Measurements from ENCODE around the gene GATB.

GATB gene

DNA sequence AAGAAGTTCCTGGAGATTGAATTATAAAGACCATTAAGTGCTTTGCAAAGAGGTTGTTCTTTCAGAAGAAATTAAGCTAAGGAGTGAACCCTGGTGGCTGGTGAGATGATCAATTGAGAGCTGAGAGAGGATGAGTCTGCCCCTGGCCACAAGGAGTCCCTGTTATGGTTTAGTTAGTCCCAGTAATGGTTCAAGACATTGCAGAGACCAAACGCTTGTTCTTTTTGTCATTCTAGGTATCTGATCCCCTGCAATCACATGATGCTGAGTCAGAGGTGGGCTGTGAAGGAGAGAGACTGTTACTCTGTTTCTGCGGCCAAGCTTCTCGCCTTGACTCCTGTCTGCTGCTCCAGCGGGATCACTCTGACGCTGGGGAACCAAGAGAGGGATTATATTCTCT, 114.5 kb downstream of the GATB start:
- Histone ChIP-seq H3K27ac (ENCODE audit: low read length) (no peak overlapping the region), H3K9me3 (ENCODE audit: insufficient read depth, low read length) (no peaks in the 10 kb centered on the region), H3K4me3 (ENCODE audit: low read length) (no peak overlapping the region), H2AFZ (ENCODE audit: low read depth, low read length) (no peak overlapping the region), H4K20me1 (ENCODE audit: insufficient read depth, low read length) (no peaks in the 10 kb centered on the region), H3K79me2 (ENCODE audit: low read length) (no peaks in the 10 kb centered on the region), H3K9ac (ENCODE audit: low read length) (no peak overlapping the region), H3K36me3 (replicated peaks; ENCODE audit: low read depth, low read length) (peaks cover 2% of the 10 kb centered on the region), H3K27me3 (ENCODE audit: low read depth, low read length) (peaks cover 13% of the 10 kb centered on the region), H3K4me1 (ENCODE audit: low read length) (peaks cover 32% of the 10 kb centered on the region), H3K4me2 (ENCODE audit: low read length) (no peak overlapping the region)
- no peak for TF ChIP-seq EZH2phosphoT487 (IDR thresholded peaks at IDR 0.05; ENCODE audit: low read depth)
- TF ChIP-seq, protein P1, sequence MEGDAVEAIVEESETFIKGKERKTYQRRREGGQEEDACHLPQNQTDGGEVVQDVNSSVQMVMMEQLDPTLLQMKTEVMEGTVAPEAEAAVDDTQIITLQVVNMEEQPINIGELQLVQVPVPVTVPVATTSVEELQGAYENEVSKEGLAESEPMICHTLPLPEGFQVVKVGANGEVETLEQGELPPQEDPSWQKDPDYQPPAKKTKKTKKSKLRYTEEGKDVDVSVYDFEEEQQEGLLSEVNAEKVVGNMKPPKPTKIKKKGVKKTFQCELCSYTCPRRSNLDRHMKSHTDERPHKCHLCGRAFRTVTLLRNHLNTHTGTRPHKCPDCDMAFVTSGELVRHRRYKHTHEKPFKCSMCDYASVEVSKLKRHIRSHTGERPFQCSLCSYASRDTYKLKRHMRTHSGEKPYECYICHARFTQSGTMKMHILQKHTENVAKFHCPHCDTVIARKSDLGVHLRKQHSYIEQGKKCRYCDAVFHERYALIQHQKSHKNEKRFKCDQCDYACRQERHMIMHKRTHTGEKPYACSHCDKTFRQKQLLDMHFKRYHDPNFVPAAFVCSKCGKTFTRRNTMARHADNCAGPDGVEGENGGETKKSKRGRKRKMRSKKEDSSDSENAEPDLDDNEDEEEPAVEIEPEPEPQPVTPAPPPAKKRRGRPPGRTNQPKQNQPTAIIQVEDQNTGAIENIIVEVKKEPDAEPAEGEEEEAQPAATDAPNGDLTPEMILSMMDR (IDR thresholded peaks at IDR 0.05; ENCODE audit: low read depth, low read length), result peak; percentile 33

DNA sequence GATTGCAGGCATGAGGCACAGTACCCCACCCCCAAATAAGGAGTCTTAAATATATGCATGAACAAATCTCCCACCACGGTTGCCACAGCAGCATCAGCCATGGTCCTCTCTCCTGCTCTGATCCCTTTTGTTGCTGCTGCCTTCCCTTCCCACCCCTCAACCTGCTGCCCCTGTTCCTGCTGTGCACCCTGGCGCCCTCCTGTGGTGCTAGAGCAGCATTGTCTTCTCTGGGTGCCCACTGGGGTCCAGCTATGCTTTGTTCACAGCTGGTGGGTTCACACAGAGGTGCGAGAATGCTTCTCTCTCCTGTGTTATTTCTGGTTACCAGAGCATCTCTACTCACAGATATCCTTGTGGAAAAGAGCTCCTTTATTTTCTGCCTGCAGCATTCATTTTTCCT, 116.2 kb downstream of the GATB start:
- H3K9me3 ChIP-seq (ENCODE audit: insufficient read depth, low read length), result no peaks in the 10 kb centered on the region
- H3K9ac ChIP-seq (ENCODE audit: low read length), result no peak overlapping the region
- peaks cover 39% of the 10 kb centered on the region for H3K4me1 ChIP-seq (ENCODE audit: low read length)
- H3K4me2 ChIP-seq (ENCODE audit: low read length), result no peak overlapping the region
- H4K20me1 ChIP-seq (ENCODE audit: insufficient read depth, low read length), result no peaks in the 10 kb centered on the region
- no peaks in the 10 kb centered on the region for H3K79me2 ChIP-seq (ENCODE audit: low read length)
- no peak overlapping the region for H3K27ac ChIP-seq (ENCODE audit: low read length)
- peaks cover 2% of the 10 kb centered on the region for H3K36me3 ChIP-seq (replicated peaks; ENCODE audit: low read depth, low read length)
- H2AFZ ChIP-seq (ENCODE audit: low read depth, low read length), result no peak overlapping the region
- peaks cover 13% of the 10 kb centered on the region for H3K27me3 ChIP-seq (ENCODE audit: low read depth, low read length)
- TF ChIP-seq, protein P1 (IDR thresholded peaks at IDR 0.05; ENCODE audit: low read depth, low read length), result peak; percentile 79
- no peak for TF ChIP-seq EZH2phosphoT487 (IDR thresholded peaks at IDR 0.05; ENCODE audit: low read depth)
- no peak overlapping the region for H3K4me3 ChIP-seq (ENCODE audit: low read length)

- H3K9me3 ChIP-seq (ENCODE audit: insufficient read depth, low read length), result no peaks in the 10 kb centered on the region
- TF ChIP-seq, protein P1 (IDR thresholded peaks at IDR 0.05; ENCODE audit: low read depth, low read length), result no peak
- no peak for TF ChIP-seq EZH2phosphoT487 (IDR thresholded peaks at IDR 0.05; ENCODE audit: low read depth)
- H3K9ac ChIP-seq (ENCODE audit: low read length), result no peak overlapping the region
- H2AFZ ChIP-seq (ENCODE audit: low read depth, low read length), result no peak overlapping the region
- H3K27me3 ChIP-seq (ENCODE audit: low read depth, low read length), result peaks cover 8% of the 10 kb centered on the region; the same call in 1 of the 2 replicates
- peak overlapping the region; percentile 5; the same call in 1 of the 2 replicates for H3K27ac ChIP-seq (ENCODE audit: low read length)
- peak overlapping the region; percentile 38 for H3K4me2 ChIP-seq (ENCODE audit: low read length)
- peak overlapping the region; percentile 0; the same call in 1 of the 2 replicates for H3K4me3 ChIP-seq (ENCODE audit: low read length)
- peaks cover 39% of the 10 kb centered on the region for H3K4me1 ChIP-seq (ENCODE audit: low read length)
- H3K36me3 ChIP-seq (replicated peaks; ENCODE audit: low read depth, low read length), result peaks cover 2% of the 10 kb centered on the region
- no peaks in the 10 kb centered on the region for H4K20me1 ChIP-seq (ENCODE audit: insufficient read depth, low read length)
- H3K79me2 ChIP-seq (ENCODE audit: low read length), result no peaks in the 10 kb centered on the region
These were observed 117.2 kb downstream of the GATB start for GRCh38 chr4:151643564-151643963.

DNA sequence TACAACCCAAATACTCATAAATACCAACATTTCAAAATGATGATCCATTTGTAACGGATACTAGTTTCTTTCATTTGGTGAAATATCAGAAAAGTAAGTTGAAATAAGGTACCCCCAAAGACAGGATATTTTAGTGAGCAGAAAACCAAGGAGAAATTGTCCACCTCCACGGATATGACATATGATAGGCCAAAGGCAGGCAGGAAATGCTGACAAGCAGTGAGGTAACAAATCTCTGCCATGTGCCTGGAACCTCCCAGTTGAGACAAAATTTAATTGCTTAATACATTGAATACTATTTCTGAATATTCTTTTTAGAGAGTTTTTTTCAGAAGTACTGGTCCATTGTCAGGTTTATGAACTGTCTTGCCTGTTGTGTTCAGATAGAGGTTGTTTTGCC, 118.8 kb downstream of the GATB start:
- peaks cover 2% of the 10 kb centered on the region for H3K36me3 ChIP-seq (replicated peaks; ENCODE audit: low read depth, low read length)
- H3K27me3 ChIP-seq (ENCODE audit: low read depth, low read length), result no peaks in the 10 kb centered on the region
- no peaks in the 10 kb centered on the region for H4K20me1 ChIP-seq (ENCODE audit: insufficient read depth, low read length)
- no peaks in the 10 kb centered on the region for H3K79me2 ChIP-seq (ENCODE audit: low read length)
- no peak overlapping the region for H3K27ac ChIP-seq (ENCODE audit: low read length)
- H3K9me3 ChIP-seq (ENCODE audit: insufficient read depth, low read length), result no peaks in the 10 kb centered on the region
- H3K9ac ChIP-seq (ENCODE audit: low read length), result no peak overlapping the region
- no peak overlapping the region for H3K4me2 ChIP-seq (ENCODE audit: low read length)
- H3K4me3 ChIP-seq (ENCODE audit: low read length), result no peak overlapping the region
- no peak overlapping the region for H2AFZ ChIP-seq (ENCODE audit: low read depth, low read length)
- TF ChIP-seq EZH2phosphoT487 (IDR thresholded peaks at IDR 0.05; ENCODE audit: low read depth), result no peak
- TF ChIP-seq, protein P1 (IDR thresholded peaks at IDR 0.05; ENCODE audit: low read depth, low read length), result no peak
- peaks cover 39% of the 10 kb centered on the region for H3K4me1 ChIP-seq (ENCODE audit: low read length)
